Peyer's patch (tissue), 4 donors: ENCODE measurements around the gene IRF9. TPM values are rescaled to one million over a fixed set of nuclear protein-coding genes. Genes with fewer than 3 reads are reported as not detected.
A peak's percentile ranks its signal among the peaks of the same experiment; 100 is the strongest.

Source experiments
- DNase-seq, 3 donors: peaks; one replicate each; pipeline ENCODE4 v3.0.0-alpha.2; 2017 to 2019
- H3K27ac ChIP-seq, 4 donors: fragments of 200-600 bp; sonication (generic); one replicate each; pipeline ENCODE4 v1.5.1; 2016 to 2019
- H3K27me3 ChIP-seq, 2 donors: fragments of 200-600 bp; sonication (generic); one replicate each; pipeline ENCODE4 v1.5.1; 2019
- H3K36me3 ChIP-seq, 3 donors: fragments of 200-600 bp; sonication (generic); one replicate each; pipeline ENCODE4 v1.5.1; 2016 to 2019
- H3K4me1 ChIP-seq, 4 donors: fragments of 200-600 bp; sonication (generic); one replicate each; pipeline ENCODE4 v1.5.1; 2016 to 2019
- H3K4me3 ChIP-seq, 4 donors: fragments of 200-600 bp; sonication (generic); 1 replicate in 3 of 4; 2 replicates in 1 of 4; pipeline ENCODE4 v1.5.1; 2016 to 2019; ENCODE audit warnings: mild to moderate bottlenecking in 1 of 4
- H3K9me3 ChIP-seq, 4 donors: fragments of 200-600 bp; sonication (generic); one replicate each; pipeline ENCODE4 v1.5.1; 2016 to 2019; ENCODE audit warnings: mild to moderate bottlenecking in 1 of 4
- POLR2A ChIP-seq, 2 donors: fragments of 450-650 bp; IDR thresholded peaks; one replicate each; pipeline ENCODE4 v1.5.1; 2017; ENCODE audit warnings: antibody characterized with exemption in 2 of 2, mild to moderate bottlenecking in 2 of 2, moderate library complexity in 2 of 2
- total RNA-seq, 4 donors: library from RNA; depleted of rRNA; stranded (reverse); fragments of >200 nt; gene quantifications; one replicate each; pipeline ENCODE4 v1.1.0, GENCODE V29; 2016
- TF ChIP-seq, protein P1 (sequence below), 6 experiments: fragments of 450-650 bp in 4 of 6; fragments of 200-600 bp in 2 of 6; sonication (generic) in 1 of 6; IDR thresholded peaks; one replicate each; pipeline ENCODE4 v1.5.1; 2017 to 2019; ENCODE audit warnings: antibody characterized with exemption in 6 of 6, mild to moderate bottlenecking in 3 of 6, moderate library complexity in 1 of 6

The IRF9 gene
- total RNA-seq, 4 donors from 2014 or later = 64.1 to 219 (median 80.8) TPM

DNA sequence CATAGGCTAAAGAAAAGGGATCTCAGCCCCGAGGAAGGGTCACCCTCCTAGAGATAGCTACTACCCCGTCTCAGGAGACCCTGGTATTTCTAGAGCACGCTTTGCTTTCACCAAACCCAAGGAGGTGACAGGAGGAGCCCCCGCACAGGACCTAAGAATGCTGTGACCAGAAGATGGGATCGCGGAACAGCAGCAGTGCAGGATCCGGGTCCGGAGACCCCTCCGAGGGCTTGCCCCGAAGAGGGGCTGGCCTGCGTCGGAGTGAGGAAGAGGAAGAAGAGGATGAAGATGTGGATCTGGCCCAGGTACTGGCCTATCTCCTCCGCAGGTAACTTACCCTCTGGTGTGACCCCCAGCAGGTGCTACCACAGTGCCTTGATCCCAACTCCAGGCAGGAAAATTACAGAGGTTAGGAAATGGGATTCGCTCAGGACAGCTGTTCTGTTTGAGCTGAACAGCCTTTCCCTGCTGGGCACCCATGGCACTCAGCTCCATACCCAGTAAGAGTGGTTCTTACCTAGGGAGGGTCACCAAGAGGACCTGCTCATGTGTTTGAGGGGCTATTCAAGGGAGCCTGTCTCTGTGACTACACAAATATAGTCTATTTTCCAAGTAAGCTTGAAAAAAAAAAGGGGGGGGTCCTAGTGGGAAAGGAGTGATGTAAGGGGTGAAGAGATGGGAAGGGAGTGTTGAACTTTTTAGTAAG, 45.5 kb upstream of the IRF9 start:
- H3K4me1 ChIP-seq = peaks cover 0 to 25% (median 10%) of the 10 kb centered on the region in 4 donors
- TF ChIP-seq POLR2A (IDR thresholded peaks at IDR 0.05) = no peak
- TF ChIP-seq, protein P1, sequence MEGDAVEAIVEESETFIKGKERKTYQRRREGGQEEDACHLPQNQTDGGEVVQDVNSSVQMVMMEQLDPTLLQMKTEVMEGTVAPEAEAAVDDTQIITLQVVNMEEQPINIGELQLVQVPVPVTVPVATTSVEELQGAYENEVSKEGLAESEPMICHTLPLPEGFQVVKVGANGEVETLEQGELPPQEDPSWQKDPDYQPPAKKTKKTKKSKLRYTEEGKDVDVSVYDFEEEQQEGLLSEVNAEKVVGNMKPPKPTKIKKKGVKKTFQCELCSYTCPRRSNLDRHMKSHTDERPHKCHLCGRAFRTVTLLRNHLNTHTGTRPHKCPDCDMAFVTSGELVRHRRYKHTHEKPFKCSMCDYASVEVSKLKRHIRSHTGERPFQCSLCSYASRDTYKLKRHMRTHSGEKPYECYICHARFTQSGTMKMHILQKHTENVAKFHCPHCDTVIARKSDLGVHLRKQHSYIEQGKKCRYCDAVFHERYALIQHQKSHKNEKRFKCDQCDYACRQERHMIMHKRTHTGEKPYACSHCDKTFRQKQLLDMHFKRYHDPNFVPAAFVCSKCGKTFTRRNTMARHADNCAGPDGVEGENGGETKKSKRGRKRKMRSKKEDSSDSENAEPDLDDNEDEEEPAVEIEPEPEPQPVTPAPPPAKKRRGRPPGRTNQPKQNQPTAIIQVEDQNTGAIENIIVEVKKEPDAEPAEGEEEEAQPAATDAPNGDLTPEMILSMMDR (IDR thresholded peaks at IDR 0.05) = no peak
- DNase-seq = no peak

DNA sequence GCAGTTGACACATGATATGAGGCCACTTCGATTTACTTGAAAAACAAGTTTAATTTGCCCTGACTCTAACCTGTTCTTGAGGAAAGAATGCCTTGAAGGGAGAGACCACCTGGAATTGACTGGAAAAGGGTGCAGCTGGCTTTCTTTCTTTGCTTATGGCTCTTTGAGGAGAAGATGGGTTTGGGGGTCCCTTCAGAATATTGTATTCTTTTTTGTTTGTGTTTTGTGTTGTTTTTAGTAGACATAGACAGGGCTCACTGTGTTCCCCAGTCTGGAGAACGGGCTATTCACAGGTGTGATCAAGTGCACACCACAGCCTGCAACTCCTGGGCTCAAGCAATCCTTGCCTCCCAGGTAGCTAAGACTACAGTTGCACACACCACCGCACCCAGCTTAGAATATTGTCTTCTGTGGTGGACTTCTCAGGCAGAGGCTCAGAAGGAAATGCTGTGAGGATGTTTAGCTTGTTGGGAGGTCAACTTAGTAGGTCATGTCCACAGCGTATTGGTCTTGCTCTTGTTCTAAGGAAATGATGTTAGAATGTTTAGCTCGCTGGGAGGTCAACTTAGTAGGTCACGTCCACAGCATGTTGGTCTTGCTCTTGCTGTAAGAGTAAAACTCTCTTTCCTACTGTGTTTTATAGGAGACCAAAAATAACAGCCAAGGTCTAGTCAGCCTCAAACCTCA, 44.8 kb upstream of the IRF9 start:
- TF ChIP-seq, protein P1 (IDR thresholded peaks at IDR 0.05) = no peak
- no peak for TF ChIP-seq POLR2A (IDR thresholded peaks at IDR 0.05)
- H3K9me3 ChIP-seq = no peaks in the 10 kb centered on the region
- no peak for DNase-seq
- H3K4me3 ChIP-seq = peak overlapping the region; percentile 50 to 89 (median 72)
- peaks cover 0 to 46% (median 3%) of the 10 kb centered on the region in 3 donors for H3K36me3 ChIP-seq
- H3K27me3 ChIP-seq = no peaks in the 10 kb centered on the region
- peak overlapping the region in 1 of 4 donors; percentile 99 for H3K27ac ChIP-seq
- H3K4me1 ChIP-seq = peaks cover 0 to 25% (median 10%) of the 10 kb centered on the region in 4 donors

More for the DNA sequence above, 45.5 kb upstream of the IRF9 start:
- Histone ChIP-seq H3K27me3 (no peaks in the 10 kb centered on the region), H3K36me3 (peaks cover 0 to 39% (median 3%) of the 10 kb centered on the region in 3 donors), H3K4me3 (peak overlapping the region; percentile 50 to 89 (median 72)), H3K9me3 (no peaks in the 10 kb centered on the region), H3K27ac (peak overlapping the region; percentile 94 to 99 (median 97))

DNA sequence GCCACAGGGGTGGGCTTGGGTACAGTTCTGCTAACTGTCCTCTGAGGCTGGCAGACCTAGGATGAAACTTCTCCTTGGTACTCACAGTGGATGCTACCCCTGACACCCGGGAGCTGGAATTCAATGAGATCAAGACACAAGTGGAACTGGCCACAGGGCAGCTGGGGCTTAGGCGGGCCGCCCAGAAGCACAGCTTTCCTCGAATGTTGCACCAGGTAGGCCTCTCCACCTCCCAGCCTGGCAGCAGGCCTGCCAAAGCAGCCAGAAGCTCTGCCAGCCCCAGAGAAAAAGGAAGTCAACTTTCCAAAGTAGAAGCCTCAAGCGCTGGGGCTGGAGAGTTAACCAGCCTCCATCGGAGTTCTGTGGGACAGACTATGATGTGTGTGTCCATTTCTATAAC, 43.9 kb upstream of the IRF9 start:
- Histone ChIP-seq H3K4me1 (peaks cover 0 to 25% (median 10%) of the 10 kb centered on the region in 4 donors), H3K4me3 (peak overlapping the region in 2 of 4 donors; percentile 63 to 89), H3K27ac (no peak overlapping the region), H3K27me3 (no peaks in the 10 kb centered on the region), H3K9me3 (no peaks in the 10 kb centered on the region), H3K36me3 (peaks cover 0 to 55% (median 3%) of the 10 kb centered on the region in 3 donors)
- no peak for DNase-seq
- TF ChIP-seq POLR2A (IDR thresholded peaks at IDR 0.05) = no peak
- TF ChIP-seq, protein P1 (IDR thresholded peaks at IDR 0.05) = no peak

DNA sequence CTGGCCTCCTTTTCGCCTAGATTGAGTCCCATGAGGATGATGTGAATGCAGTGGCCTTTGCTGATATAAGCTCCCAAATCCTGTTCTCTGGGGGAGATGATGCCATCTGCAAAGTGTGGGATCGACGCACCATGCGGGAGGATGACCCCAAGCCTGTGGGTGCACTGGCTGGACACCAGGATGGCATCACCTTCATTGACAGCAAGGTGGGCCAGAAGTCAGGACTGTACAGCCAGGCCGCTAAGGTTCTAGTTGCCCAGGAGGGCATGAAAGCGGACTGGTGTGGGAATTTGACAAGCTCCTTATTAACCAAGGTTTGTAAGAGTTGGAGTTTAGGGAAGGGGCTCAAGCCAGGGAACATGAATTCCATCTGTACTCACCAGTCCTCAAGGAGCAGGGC, 41.4 kb upstream of the IRF9 start:
- Histone ChIP-seq H3K9me3 (no peaks in the 10 kb centered on the region), H3K4me3 (no peak overlapping the region), H3K27me3 (no peaks in the 10 kb centered on the region), H3K27ac (no peak overlapping the region), H3K36me3 (peaks cover 0 to 80% (median 3%) of the 10 kb centered on the region in 3 donors), H3K4me1 (peaks cover 0 to 21% (median 8%) of the 10 kb centered on the region in 4 donors)
- DNase-seq = no peak
- no peak for TF ChIP-seq POLR2A (IDR thresholded peaks at IDR 0.05)
- TF ChIP-seq, protein P1 (IDR thresholded peaks at IDR 0.05) = no peak

DNA sequence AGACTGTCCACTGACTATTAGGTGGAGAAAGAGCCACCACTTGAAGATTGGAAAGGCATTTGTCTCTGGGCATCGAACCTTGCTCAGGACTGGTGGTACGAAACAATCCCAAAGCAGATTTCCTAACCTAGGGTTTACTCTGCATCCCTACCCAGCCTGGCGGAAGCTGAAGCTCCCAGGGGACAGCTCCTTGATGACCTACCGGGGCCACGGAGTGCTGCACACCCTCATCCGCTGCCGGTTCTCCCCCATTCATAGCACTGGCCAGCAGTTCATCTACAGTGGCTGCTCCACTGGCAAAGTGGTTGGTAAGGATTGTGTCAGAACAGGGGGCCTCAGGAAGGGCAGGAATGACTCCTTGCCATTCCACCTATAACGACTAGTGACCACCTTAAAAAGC, 39.9 kb upstream of the IRF9 start:
- peaks cover 0 to 12% (median 2%) of the 10 kb centered on the region in 4 donors for H3K4me1 ChIP-seq
- no peak overlapping the region for H3K4me3 ChIP-seq
- DNase-seq = no peak
- no peaks in the 10 kb centered on the region for H3K9me3 ChIP-seq
- no peaks in the 10 kb centered on the region for H3K27me3 ChIP-seq
- TF ChIP-seq, protein P1 (IDR thresholded peaks at IDR 0.05) = no peak
- TF ChIP-seq POLR2A (IDR thresholded peaks at IDR 0.05) = no peak
- peaks cover 0 to 80% (median 3%) of the 10 kb centered on the region in 3 donors for H3K36me3 ChIP-seq
- no peak overlapping the region for H3K27ac ChIP-seq
